ENCODE results near the gene OPA3.
A peak's percentile ranks its signal among the peaks of the same experiment; 100 is the strongest.

The OPA3 gene

DNA sequence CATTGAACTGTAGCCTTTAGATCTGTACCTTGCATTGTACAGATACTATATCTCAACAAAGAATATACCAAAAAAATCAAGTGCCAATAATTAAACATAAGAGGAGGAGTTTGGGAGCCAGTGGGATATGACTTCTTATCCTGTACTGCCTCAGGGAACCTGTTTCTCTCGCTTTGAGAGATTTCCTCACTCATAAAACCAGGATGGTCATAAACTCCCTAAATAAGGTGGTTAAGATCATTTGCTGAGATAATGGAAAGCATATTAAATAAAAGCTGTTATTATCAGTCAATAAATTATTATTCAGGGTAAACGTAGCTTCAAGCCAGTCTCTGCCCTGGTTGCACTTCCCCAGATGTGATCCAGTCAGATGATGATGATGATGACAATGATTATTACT is 17.0 kb downstream of the OPA3 start:
- FAIRE-seq (no peak), DNase-seq (ENCODE audit: low spot score) (no peak)

DNA sequence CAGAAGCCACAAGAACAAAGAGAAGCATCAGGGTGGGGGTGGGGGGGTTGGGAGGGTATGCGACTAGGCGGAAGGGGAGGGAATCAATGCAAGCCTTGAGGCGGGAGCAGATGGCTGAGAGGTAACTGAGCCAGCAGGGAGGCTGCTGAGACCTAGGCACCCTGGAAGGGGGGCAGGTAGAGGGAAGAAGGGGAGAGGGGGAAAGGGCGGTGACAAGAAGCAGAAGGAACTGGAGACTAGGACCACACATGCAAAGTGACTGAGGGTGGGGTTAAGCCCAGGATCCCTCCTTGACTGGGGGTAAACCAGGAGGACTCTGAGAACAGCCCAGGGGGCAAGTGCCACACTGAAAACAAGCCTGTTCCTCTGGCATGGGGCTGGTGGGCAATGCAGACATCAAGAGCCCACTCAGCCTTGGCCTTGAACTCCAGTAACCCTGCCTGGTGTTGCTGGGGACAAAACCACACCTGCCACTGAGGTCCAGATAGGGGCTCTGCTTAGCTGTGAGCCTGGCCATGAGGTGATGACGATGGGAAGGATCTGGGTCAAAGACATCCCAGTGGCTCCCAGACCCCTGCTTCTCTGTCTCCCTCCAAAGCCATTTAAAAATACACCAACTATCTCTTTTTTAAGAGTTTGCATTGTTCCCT is 20.3 kb downstream of the OPA3 start:
- no peak for DNase-seq (ENCODE audit: low spot score)
- no peak for FAIRE-seq

DNA sequence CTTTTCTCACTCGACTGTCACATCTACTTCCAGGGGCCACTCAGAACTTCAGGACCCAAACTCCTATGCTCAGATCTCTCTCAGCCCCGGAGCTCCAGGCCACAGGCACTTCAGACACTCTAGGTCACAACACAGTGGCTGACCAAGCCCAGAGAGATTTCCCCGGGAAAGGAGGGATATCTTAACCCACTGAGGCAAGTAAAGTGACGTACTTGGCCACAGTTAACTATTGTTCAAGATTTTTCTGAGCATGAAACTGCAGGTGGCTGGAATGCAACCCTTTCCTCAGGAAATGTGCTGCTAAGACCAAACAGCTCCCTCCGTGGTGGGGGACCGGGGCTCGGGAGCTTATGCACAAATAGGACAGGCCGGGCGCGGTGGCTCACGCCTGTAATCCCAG is 23.9 kb downstream of the OPA3 start:
- no peak for DNase-seq (ENCODE audit: low spot score)
- FAIRE-seq, result no peak

DNA sequence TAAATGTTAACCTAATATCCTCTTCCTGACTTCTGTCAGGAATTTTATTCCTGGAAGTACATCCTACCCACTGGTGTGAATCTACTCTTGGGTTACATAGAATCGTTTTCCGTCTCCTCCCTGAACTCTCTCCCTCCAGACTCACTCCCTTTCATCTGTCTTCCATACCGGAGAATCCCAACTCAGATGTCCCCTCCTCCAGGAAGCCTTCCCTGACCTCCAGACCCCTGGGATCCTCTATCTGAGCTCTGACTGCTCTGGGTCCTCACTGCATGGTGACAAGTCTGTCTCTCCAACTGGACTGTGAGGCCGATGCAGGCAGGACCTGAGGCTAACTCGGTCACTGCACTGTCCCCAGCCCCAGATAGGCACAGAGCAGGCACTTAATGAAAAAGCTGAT is 24.6 kb downstream of the OPA3 start:
- FAIRE-seq (no peak), DNase-seq (ENCODE audit: low spot score) (no peak)

DNA sequence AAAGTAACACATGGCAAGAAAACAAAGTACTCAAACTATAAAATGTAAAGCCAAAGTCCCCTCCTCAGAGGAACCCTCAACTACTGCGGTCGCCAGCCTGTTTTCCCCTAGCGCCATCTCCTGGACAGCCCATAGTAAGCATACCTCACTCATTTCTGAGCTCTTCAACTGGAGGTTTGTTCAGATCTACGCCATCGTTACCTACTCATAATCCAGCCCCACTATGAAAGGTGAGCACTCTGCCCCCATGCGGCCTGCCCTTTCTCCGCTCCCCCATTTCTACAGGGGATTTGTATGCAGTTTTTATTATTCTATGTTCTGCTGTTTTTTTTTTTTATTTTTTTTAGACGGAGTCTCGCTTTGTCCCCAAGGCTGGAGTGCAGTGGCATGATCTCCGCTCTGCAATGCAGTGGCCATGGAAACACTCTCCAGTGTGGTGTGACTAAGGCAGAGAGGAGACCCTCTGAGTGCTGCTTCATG is 26.2 kb downstream of the OPA3 start:
- FAIRE-seq (no peak), DNase-seq (ENCODE audit: low spot score) (peak; percentile 34)

DNA sequence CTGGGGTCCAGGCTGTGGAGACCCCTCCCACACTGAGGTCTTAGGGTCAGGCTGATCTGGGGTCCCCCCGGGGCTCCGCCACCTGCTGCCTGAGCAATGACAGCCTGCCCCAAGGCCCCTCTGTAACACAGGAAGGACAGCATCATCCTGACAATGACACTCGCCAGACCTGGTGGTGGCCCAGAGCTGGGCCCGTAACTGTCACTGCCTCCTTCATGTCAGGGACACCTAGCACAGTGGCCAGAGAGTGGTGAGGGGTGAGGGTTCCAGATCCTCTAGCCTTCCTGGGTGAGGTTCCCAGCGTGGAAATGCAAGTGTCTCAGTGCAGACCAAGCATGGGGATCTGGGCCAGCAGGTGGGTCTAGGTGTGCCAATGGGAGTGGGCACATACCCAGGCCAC is 27.8 kb downstream of the OPA3 start:
- no peak for DNase-seq (ENCODE audit: low spot score)
- FAIRE-seq, result no peak

DNA sequence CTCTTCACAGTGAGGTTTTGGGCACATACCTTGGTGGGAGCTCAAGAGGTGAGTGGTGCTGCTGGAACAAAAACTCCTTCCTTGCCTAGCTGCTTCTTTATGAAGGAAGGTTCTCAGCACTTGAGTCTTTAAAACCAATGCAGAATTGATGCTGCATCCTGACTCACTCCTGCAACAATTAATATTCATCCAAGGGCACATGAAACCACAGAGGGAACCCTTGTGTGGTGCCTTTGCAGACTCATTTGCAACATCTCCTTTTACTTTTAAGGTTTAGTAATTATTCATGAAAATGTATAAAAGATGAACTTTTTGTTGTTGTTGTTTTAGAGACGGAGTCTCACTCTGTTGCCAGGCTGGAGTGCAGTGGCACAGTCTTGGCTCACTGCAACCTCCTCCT is 30.1 kb downstream of the OPA3 start:
- DNase-seq (ENCODE audit: low spot score), result no peak
- no peak for FAIRE-seq

DNA sequence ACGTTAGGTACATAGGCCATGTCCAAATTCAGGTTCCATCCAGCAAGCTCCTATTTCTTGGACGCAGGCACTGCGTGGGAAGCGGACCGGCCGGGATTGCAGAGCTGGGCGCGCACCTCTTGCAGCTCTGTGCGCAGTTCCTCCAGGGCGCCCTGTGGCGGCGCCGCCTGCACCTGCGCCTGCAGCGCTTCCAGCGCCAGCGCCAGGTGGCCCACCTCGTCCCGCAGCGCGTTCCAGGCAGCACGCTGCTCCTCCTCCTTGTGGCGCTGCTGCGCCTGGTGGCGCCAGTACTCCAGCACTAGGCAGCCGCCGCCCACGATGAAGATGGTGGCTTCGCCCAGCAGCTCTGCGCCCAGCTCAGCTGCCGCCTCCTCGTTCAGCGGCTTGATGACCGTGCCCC is 31.1 kb downstream of the OPA3 start:
- DNase-seq (ENCODE audit: low spot score), result no peak
- FAIRE-seq, result no peak

DNA sequence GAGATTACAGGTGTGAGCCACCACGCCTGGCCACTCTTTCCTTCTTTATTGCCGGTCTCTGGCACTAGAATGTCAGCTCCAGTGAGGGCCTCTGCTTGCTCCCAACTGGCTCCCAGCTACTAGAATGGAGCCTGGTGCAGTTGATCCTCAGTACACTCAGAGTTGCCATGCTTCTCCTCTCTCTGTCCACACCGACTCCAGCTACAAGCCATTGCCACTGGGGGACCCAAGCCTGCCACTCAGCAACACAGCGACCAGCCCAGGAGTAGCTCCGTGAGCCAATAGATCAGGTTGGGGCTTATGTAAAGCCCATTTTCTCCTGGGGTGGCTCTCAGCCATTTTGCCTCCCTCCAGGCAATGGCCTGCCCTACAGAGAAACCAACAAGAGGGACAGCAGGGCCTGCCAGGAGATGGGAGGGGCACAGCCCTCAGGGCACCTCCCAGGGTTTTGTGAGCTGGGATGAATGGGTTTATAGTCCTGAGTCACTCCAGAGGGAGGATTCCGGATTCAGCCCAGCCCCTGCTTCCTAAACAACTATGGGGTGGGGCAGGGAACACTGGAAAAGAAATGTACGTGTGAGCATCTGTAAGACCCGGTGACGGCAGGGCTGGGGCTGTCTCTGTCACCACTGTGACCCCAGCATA is 36.5 kb downstream of the OPA3 start:
- FAIRE-seq, result no peak
- peak; percentile 60 for DNase-seq (ENCODE audit: low spot score)

DNA sequence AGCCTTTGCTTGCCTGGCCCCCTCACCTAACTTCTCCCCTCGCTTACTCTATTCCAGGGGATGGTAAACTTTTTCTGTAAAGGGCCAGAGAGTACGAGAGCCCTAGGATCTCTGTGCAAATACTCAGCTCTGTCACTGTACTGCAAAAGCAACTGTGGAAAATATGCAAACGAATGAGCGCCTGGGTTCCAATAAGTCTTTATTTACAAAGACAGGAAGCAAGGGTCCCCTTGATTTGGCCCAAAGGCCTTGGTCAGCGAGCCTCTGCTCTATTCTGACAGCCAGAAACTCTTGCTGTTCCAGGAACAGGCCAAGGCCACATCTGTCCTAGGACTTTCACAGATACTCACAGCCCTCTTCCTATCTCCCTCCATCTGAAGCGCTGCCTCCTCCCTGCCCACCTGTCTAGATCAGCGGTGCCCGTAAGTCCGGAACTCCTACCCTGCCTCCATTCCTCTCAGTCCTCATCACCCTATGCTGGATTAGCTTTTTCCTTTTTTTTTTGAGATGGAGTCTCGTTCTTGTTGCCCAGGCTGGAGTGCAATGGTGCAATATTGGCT is 37.3 kb downstream of the OPA3 start:
- FAIRE-seq, result no peak
- no peak for DNase-seq (ENCODE audit: low spot score)

DNA sequence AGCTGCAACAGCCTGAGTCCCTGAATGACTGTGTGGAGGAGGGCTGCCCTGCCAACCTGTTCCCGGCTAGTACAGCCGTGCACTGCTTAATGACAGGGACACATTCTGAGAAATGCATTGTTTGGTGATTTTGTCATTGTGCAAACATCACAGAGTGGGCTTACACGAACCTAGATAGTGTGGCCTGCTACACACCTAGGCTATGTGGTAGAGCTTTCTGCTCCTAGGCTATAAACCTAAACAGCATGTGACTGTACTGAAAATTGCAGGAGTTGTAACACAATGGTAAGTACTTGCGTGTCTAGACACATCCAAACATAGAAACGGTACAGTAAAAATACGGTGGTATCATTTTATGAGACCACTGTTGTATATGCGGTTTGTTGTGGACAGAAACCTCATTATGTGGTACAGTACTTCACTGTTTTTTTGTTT is 42.4 kb downstream of the OPA3 start:
- DNase-seq (ENCODE audit: low spot score) (no peak), FAIRE-seq (no peak)

DNA sequence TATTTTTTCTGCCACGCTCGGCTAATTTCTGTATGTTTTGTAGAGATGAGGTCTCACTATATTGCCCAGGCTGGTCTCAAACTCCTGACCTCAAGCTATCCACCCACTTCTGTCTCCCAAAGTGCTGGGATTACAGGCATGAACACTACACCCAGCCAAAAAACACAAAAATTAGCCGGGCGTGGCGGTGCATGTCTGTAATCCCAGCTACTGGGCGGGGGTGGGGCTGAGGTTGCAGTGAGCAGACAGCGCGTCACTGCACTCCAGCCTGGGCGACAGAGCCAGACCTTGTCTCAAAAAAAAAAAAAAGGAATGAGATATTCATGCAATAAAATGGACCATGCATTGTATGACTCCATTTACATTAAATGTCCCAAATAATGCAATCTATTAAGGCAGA is 45.1 kb downstream of the OPA3 start:
- FAIRE-seq (no peak), DNase-seq (ENCODE audit: low spot score) (no peak)

DNA sequence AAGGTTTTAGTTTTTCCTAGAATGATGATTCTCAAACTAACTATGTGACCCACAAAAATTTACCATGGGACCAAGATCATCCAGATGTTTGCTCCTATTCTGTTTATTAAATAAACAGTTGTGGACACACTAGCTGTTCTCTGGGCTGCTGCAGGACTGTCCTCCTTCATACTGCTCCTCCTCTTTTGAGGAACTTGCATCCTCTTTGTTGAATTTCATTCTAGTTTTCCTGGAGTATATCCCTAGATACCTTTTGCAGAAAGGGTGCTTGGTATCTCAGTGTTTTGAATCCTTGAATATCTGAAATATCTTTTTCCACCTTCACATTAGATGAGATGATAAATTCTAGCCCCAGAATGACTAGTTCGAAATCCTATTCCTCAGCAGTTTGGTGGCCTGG is 53.3 kb downstream of the OPA3 start:
- DNase-seq (ENCODE audit: low spot score), result no peak
- FAIRE-seq, result no peak

DNA sequence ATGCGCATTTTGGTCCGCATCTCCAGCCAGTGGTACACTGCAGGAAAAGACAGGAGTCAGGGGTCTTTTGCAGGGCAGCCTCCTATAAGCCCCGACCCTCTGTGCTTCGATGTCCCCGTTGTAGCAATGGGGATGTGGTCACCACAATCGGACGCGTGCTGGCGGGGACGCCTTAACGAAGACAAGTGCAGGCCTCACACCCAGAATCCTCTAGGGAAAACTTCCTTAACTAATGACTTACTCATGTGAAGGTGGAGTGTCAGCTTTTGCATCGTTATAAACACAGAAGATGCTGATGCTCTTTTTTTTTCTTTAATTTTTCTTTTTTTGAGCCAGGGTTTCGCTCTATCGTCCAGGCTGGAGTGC is 55.2 kb downstream of the OPA3 start:
- DNase-seq (ENCODE audit: low spot score), result no peak
- FAIRE-seq, result no peak

DNA sequence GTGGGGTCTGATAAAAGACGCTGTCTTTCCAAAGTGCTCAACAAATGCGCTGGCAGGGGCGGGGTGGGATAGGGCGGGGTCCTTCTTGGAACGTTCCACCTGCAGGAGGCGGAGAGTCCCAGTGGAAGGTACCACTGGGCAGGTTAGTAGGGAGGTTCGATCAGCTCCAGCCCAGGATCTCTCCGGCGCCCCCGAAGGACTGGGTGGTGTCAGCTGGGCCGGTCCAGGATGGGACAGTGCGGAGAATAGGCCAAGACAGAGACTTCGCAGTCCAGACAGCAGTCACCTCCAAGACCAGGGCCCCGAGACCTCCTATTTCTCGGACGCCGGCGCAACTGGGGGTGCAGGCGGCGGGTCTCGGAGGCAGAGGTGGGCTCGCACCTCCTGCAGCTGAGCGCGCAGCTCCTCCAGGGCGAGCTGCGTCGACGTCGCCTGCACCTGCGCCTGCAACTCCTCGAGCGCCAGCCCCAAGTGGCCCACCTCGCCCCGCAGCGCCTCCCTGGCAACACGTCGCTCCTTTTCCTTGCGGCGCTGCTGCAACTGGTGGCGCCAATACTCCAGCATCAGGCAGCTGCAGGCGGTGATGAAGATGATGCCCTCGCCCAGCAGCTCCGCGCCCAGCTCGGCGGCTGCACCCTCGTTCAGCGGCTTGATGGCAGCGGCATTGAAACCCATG is 55.7 kb downstream of the OPA3 start:
- DNase-seq (ENCODE audit: low spot score), result no peak
- FAIRE-seq, result no peak

DNA sequence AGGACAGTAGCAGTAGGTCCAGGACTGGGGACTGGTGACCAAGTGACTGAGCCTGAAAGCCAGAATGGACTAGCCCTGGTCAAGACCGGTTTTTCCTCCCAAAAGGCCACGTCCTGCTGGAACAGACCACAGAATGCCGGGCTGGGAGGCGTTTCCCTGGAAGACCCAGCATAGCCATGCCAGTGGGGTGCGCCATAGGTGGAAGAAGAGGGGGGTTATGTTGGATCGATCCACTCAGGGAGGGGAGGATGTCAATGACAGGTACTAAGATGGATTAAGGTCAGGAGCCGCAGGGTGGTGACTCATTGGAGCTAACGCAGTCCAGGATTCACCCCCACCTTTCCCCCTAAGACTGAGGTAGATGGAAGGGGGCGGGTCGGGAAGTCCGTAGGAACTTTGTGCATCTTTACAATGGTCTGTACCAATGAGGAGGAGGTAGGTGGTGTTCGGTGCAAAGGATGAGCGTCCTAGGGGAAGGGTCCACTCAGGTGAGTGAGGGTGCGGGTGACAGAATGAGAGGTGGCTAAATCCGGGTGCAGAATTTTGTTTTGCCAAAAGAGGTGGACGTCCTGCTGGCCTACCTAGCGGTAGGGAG is 56.4 kb downstream of the OPA3 start:
- no peak for DNase-seq (ENCODE audit: low spot score)
- FAIRE-seq, result no peak

DNA sequence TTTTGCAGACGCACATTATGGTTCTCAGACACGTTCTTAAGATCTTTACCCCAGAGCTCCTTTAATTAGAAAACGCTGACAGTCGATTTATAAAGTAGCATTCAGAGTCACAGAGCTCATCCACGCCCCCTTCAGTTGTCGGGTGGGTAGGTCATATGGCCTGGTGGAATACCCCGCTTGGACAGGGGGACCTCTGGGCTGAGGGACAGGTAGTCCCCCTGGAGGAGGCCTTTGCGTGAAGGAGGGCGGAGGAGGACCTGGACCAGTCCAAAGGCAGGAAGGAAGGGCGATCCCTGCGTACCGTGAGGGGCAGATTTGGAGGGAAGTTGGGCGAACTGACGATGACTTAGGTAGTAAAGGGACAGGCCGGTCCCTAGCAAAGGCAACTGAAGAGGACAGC is 56.9 kb downstream of the OPA3 start:
- no peak for FAIRE-seq
- no peak for DNase-seq (ENCODE audit: low spot score)

DNA sequence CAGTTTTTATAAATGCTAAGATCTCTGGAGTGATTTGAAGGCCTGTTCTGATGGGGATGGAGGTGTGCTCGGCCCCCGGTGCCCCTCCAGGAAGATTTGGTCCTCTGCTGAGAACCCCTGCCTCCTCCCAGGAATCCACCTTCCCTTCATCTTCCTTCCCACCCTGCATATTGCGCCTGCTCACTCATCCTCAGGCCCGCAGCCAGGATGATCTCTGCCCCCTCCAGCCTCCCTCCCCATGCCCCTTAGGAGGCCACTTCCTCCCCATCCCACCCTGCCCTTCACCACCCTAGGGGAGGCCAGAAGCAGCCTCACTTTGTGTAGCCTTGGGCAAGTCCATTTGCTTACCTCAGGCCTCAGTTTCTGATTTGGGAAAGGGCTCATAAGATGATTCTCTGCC is 57.6 kb downstream of the OPA3 start:
- DNase-seq (ENCODE audit: low spot score) (no peak), FAIRE-seq (no peak)

DNA sequence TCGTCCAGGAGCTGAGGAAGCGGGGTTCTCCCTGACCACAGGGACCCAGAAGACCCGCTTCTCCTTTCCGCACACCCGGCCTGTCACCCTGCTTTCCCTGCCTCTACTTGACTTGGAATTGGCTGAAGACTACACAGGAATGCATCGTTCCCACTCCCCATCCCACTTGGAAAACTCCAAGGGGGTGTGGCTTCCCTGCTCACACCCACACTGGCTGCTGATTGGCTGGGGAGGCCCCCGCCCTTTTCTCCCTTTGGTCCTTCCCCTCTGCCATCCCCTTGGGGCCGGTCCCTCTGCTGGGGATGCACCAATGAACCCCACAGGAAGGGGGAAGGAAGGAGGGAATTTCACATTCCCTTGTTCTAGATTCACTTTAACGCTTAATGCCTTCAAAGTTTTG is 58.5 kb downstream of the OPA3 start:
- FAIRE-seq (no peak), DNase-seq (ENCODE audit: low spot score) (peak; percentile 70)

DNA sequence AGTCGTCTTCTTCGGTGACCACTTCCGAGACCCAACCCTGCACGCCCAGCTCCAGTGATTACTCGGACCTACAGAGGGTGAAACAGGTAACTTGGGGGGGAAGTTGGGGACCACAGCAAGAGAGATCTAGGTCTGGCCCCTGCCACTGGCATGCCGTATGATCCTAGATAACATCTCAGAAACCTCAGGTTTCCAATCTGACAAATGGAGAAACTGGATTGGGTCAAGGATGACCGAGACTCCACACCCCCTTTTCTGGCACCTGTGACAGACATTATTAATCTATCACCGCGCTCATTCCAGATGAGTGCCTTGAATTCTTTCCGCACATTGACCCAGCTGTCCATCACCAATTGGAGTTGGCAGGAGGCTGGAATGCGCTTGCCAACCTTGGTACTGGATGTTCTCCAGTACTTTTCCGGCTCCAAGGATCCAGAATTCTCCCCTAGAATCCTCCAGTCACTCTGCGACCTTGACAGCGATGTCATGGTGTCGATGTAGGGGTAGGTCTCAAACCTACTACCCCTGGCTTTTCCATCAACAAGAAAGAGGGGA is 60.0 kb downstream of the OPA3 start:
- FAIRE-seq (no peak), DNase-seq (ENCODE audit: low spot score) (no peak)

DNA sequence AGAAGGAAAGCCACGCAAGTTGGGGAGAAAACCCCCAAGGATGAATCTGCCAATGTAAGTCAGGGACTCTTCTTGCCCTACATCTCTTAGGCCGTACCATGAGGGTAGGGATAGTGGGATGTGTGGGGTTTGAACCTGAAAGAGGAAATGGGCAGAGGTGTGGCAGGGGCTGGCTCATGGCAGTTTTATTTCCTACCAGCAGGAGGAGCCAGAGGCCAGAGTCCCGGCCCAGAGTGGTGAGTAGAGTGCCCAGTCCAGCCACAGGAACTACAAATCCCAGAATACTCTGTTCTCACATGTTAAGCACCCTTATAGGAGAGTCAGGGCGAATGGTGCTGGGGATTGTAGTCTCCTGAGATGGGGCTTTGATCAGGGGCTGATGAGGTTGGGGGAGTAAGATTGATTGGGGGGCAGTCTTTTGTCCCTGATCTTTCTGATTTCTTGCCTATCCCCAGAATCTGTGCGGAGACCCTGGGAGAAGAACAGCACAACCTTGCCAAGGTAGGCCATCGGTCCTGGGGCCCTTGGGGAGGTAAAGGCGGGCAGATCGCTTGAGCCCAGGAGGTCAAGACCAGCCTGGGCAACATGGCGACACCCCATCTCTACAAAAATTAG is 60.9 kb downstream of the OPA3 start:
- FAIRE-seq (no peak), DNase-seq (ENCODE audit: low spot score) (peak; percentile 87)
